Neuronal stem cell (in vitro differentiated cells): Measurements from ENCODE around the gene ABCA13.

Source experiments
- DNase-seq: peaks from one replicate; pipeline ENCODE4 v3.0.0-alpha.2; 2013; ENCODE audit warnings: low spot score
- H2AFZ ChIP-seq: one replicate; pipeline ENCODE4 v1.6.1; 2013; ENCODE audit warnings: mild to moderate bottlenecking, low read length, inconsistent platforms
- H2AK5ac ChIP-seq: 2 replicates; pipeline ENCODE4 v1.6.1; 2013; ENCODE audit warnings: low read depth, mild to moderate bottlenecking, inconsistent platforms, low read length, moderate library complexity, mixed read lengths
- H2BK120ac ChIP-seq: 2 replicates; pipeline ENCODE4 v1.6.1; 2013; ENCODE audit warnings: low read depth, mild to moderate bottlenecking, inconsistent platforms, low read length, moderate library complexity, mixed read lengths
- H2BK12ac ChIP-seq: one replicate; pipeline ENCODE4 v1.6.1; 2013; ENCODE audit warnings: low read length, inconsistent platforms
- H2BK15ac ChIP-seq: 2 replicates; pipeline ENCODE4 v1.6.1; 2013; ENCODE audit warnings: mild to moderate bottlenecking, low read length, inconsistent platforms, mixed read lengths
- H2BK5ac ChIP-seq: one replicate; pipeline ENCODE4 v1.6.1; 2013; ENCODE audit warnings: inconsistent platforms, mild to moderate bottlenecking, low read length, moderate library complexity
- H3K14ac ChIP-seq: one replicate; pipeline ENCODE4 v1.6.1; 2013; ENCODE audit warnings: low read length, inconsistent platforms
- H3K18ac ChIP-seq: 2 replicates; pipeline ENCODE4 v1.6.1; 2013; ENCODE audit warnings: low read length, inconsistent platforms
- H3K23ac ChIP-seq: 2 replicates; pipeline ENCODE4 v1.6.1; 2013; ENCODE audit warnings: low read depth, mild to moderate bottlenecking, mixed read lengths, low read length, inconsistent platforms; ENCODE audit not compliant: poor library complexity
- H3K27ac ChIP-seq: replicated peaks from 3 replicates; pipeline ENCODE4 v1.5.1; 2013; ENCODE audit warnings: low read length, inconsistent platforms
- H3K27me3 ChIP-seq, 3 experiments: 2 replicates each; pipeline ENCODE4 v1.6.1; 2013; ENCODE audit warnings: low read length in 3 of 3, mild to moderate bottlenecking in 2 of 3, inconsistent platforms in 1 of 3, low read depth in 1 of 3, mixed read lengths in 1 of 3, moderate library complexity in 1 of 3; ENCODE audit not compliant: control insufficient read depth in 3 of 3, insufficient read depth in 3 of 3
- H3K36me3 ChIP-seq, 2 donors: replicated peaks in 1 of 2; 2 replicates each; pipeline ENCODE4 v1.6.1; 2013; ENCODE audit warnings: low read length in 2 of 2; ENCODE audit not compliant: control insufficient read depth in 2 of 2, insufficient read depth in 2 of 2
- H3K4ac ChIP-seq: 2 replicates; pipeline ENCODE4 v1.6.1; 2013; ENCODE audit warnings: inconsistent platforms, mild to moderate bottlenecking, low read length, moderate library complexity
- H3K4me1 ChIP-seq, 2 donors: 1 replicate in 1 of 2; 2 replicates in 1 of 2; pipeline ENCODE4 v1.6.1; 2013; ENCODE audit warnings: low read length in 2 of 2, low read depth in 1 of 2; ENCODE audit not compliant: control insufficient read depth in 2 of 2, insufficient read depth in 1 of 2
- H3K4me2 ChIP-seq: one replicate; pipeline ENCODE4 v1.6.1; 2013; ENCODE audit warnings: mild to moderate bottlenecking, low read length, inconsistent platforms; ENCODE audit not compliant: insufficient read depth, poor library complexity, severe bottlenecking
- H3K4me3 ChIP-seq, 2 donors: 2 replicates each; pipeline ENCODE4 v1.5.1; 2013; ENCODE audit warnings: low read length in 2 of 2, mild to moderate bottlenecking in 2 of 2, inconsistent platforms in 1 of 2, moderate library complexity in 1 of 2
- H3K79me1 ChIP-seq: one replicate; pipeline ENCODE4 v1.6.1; 2013; ENCODE audit warnings: low read depth, mild to moderate bottlenecking, inconsistent platforms, low read length, moderate library complexity
- H3K9ac ChIP-seq: one replicate; pipeline ENCODE4 v1.6.1; 2013; ENCODE audit warnings: mild to moderate bottlenecking, low read depth, low read length, inconsistent platforms; ENCODE audit not compliant: poor library complexity
- H3K9me3 ChIP-seq, 2 donors: replicated peaks in 1 of 2; 2 replicates each; pipeline versions ENCODE3 to v1.6.1; 2013; ENCODE audit warnings: low read length in 2 of 2, mild to moderate bottlenecking in 2 of 2, inconsistent platforms in 1 of 2, low read depth in 1 of 2, mixed read lengths in 1 of 2, moderate library complexity in 1 of 2; ENCODE audit not compliant: control insufficient read depth in 2 of 2, insufficient read depth in 1 of 2
- H4K8ac ChIP-seq: one replicate; pipeline ENCODE4 v1.6.1; 2013; ENCODE audit warnings: low read depth, mild to moderate bottlenecking, inconsistent platforms, low read length, moderate library complexity
- H4K91ac ChIP-seq: one replicate; pipeline ENCODE4 v1.6.1; 2013; ENCODE audit warnings: low read length, low read depth, mild to moderate bottlenecking, inconsistent platforms; ENCODE audit not compliant: poor library complexity
- WGBS, 2 donors: extraction: QIAGEN DNeasy Blood & Tissue Kit; methylation state at CpG; one replicate each; pipeline ENCODE4 v1.1.7; 2013; ENCODE audit warnings: missing lambda C conversion rate in 2 of 2, mixed read lengths in 1 of 2; ENCODE audit not compliant: insufficient read length in 2 of 2, insufficient replicate concordance in 1 of 2; ENCODE audit errors: extremely low coverage in 2 of 2; 5-methylcytosine and 5-hydroxymethylcytosine counted together

The ABCA13 gene

DNA sequence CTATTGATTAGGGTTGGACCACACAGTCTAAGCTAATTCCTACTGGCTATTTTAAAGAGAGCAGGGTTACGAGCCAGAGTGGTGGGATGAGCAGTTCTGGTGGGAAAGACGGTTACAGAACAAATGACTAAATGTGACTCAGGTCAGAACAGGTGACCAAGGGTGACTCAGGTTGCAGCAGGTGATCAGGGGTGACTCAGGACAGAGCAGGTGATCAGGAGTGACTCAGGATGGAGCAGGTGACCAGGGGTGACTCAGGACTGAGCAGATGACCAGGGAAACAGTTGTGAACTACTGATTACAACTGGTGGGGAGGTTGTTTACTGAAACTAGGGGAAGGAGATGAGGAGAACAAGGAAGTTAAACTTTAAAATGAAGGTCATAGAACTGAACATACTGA, 366.3 kb downstream of the ABCA13 start:
- Histone ChIP-seq H3K4ac (no peak overlapping the region), H3K4me3 (no peak overlapping the region), H3K27me3 (no peaks in the 10 kb centered on the region), H3K9ac (no peak overlapping the region), H2BK120ac (no peak overlapping the region), H3K27ac (no peak overlapping the region), H4K8ac (no peak overlapping the region), H3K4me2 (no peak overlapping the region), H3K36me3 (no peaks in the 10 kb centered on the region), H3K4me1 (no peaks in the 10 kb centered on the region), H3K18ac (no peak overlapping the region), H3K79me1 (no peaks in the 10 kb centered on the region), H2BK12ac (no peak overlapping the region), H2BK15ac (no peak overlapping the region), H2BK5ac (no peak overlapping the region), H2AK5ac (no peak overlapping the region), H4K91ac (no peak overlapping the region), H2AFZ (no peak overlapping the region), H3K9me3 (peaks cover 0 to 6% of the 10 kb centered on the region in 2 donors), H3K14ac (no peak overlapping the region), H3K23ac (no peak overlapping the region)
- DNase-seq = no peak
- WGBS, 2 donors = no CpG with 5 or more reads among the region's 2 CpGs

DNA sequence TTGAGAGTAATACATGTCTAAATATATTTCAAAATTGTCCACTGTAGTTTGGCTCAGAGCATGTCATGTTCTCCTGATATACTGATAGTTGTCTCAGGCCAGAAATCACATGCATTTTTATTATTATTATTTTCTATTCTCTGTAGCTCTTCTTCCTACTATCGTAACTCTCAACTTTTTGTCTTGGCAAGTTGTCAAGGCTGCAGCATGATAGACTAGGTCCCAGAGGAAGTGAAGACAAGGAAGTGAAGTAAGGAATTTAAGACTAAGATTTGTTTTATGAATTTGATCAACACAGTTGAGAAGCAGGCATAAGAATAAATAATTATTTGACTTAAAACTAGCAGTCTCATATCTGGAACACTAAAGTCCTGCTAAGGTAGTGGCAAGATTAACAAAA, 369.5 kb downstream of the ABCA13 start:
- H3K14ac ChIP-seq = no peak overlapping the region
- H3K4me3 ChIP-seq = no peak overlapping the region
- H3K79me1 ChIP-seq = no peaks in the 10 kb centered on the region
- no peak overlapping the region for H2BK120ac ChIP-seq
- no peak overlapping the region for H3K23ac ChIP-seq
- H2BK15ac ChIP-seq = no peak overlapping the region
- H2AK5ac ChIP-seq = no peak overlapping the region
- no peak overlapping the region for H3K27ac ChIP-seq
- no CpG with 5 or more reads among the region's 1 CpG for WGBS, 2 donors
- H4K91ac ChIP-seq = no peak overlapping the region
- no peak overlapping the region for H3K4ac ChIP-seq
- H3K9me3 ChIP-seq = peaks cover 0 to 3% of the 10 kb centered on the region in 2 donors
- H3K4me2 ChIP-seq = no peak overlapping the region
- H2BK12ac ChIP-seq = no peak overlapping the region
- H2AFZ ChIP-seq = no peak overlapping the region
- no peak overlapping the region for H2BK5ac ChIP-seq
- no peaks in the 10 kb centered on the region for H3K27me3 ChIP-seq
- no peak for DNase-seq
- H4K8ac ChIP-seq = no peak overlapping the region
- H3K36me3 ChIP-seq = no peaks in the 10 kb centered on the region
- no peak overlapping the region for H3K18ac ChIP-seq
- no peak overlapping the region for H3K9ac ChIP-seq
- no peaks in the 10 kb centered on the region for H3K4me1 ChIP-seq

DNA sequence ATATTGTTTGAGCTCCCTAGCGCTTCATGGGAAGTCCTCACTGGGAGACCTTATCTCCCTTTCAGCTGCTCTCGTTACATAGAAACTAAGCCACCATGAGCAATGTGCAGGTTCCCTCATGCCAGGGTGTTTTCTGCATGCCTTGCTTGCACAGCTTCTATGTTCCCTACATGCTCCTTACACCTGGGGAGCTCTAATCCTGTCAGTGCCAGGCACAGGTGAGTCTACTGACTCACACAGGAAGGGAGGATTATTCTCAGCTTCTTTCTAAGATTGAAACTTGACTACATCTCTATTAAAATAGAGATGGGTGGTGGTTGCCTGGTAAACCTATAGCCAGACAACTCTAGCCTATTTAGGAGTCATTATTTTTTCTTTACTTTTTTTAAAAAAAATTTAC, 377.4 kb downstream of the ABCA13 start:
- Histone ChIP-seq H3K18ac (no peak overlapping the region), H3K9ac (no peak overlapping the region), H3K4me2 (no peak overlapping the region), H4K91ac (no peak overlapping the region), H2BK12ac (no peak overlapping the region), H4K8ac (no peak overlapping the region), H2BK5ac (no peak overlapping the region), H3K23ac (no peak overlapping the region), H3K79me1 (no peaks in the 10 kb centered on the region), H2AK5ac (no peak overlapping the region), H3K14ac (no peak overlapping the region), H3K4me1 (peaks cover 0 to 2% of the 10 kb centered on the region in 2 donors), H3K27ac (no peak overlapping the region), H2AFZ (no peak overlapping the region), H3K9me3 (peaks cover 0 to 2% of the 10 kb centered on the region in 2 donors), H3K4me3 (no peak overlapping the region), H3K4ac (no peak overlapping the region), H3K27me3 (no peaks in the 10 kb centered on the region), H2BK120ac (no peak overlapping the region), H3K36me3 (no peaks in the 10 kb centered on the region), H2BK15ac (no peak overlapping the region)
- DNase-seq = no peak
- WGBS, 2 donors = no CpG with 5 or more reads among the region's 2 CpGs

DNA sequence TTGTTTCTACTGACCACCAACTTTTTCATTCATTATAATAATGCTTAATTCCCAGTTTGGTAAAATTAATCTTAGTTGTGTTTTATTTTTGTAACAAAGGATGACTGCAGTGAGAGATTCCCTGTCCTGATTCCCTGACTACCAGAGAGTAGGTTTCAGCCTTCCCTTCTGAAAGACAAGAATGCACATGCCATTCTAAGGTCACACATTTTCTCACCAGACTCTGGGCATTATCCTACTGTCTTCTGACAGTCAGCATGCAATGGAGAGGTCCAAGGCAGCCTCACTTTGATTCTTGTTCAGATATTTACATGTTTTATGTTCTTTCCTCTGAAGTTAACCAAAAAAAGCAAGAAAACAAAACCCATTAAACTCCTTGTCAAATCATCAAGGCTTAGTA, 380.4 kb downstream of the ABCA13 start:
- no peak overlapping the region for H3K4ac ChIP-seq
- H3K14ac ChIP-seq = no peak overlapping the region
- H3K9ac ChIP-seq = no peak overlapping the region
- H2AK5ac ChIP-seq = no peak overlapping the region
- peak; percentile 14 for DNase-seq
- H2BK120ac ChIP-seq = no peak overlapping the region
- H3K18ac ChIP-seq = no peak overlapping the region
- H2AFZ ChIP-seq = no peak overlapping the region
- no peak overlapping the region for H3K27ac ChIP-seq
- no peak overlapping the region for H2BK5ac ChIP-seq
- peaks cover 0 to 2% of the 10 kb centered on the region in 2 donors for H3K9me3 ChIP-seq
- H3K36me3 ChIP-seq = no peaks in the 10 kb centered on the region
- no peak overlapping the region for H4K91ac ChIP-seq
- H3K27me3 ChIP-seq = no peaks in the 10 kb centered on the region
- no peaks in the 10 kb centered on the region for H3K79me1 ChIP-seq
- no peak overlapping the region for H3K4me3 ChIP-seq
- H3K23ac ChIP-seq = no peak overlapping the region
- H2BK12ac ChIP-seq = no peak overlapping the region
- H2BK15ac ChIP-seq = no peak overlapping the region
- no peak overlapping the region for H3K4me2 ChIP-seq
- peaks cover 0 to 2% of the 10 kb centered on the region in 2 donors for H3K4me1 ChIP-seq
- no peak overlapping the region for H4K8ac ChIP-seq
